Activated CD8-positive, alpha-beta memory T cell treated with anti-CD3 and anti-CD28 coated beads for 4 hours (primary cell): ENCODE data around the gene SPSB1.

ENCODE experiments used
- DNase-seq, 2 donors: peaks; one replicate each; pipeline ENCODE4 v3.0.0-alpha.2; 2020; ENCODE audit warnings: low read depth in 2 of 2

Gene SPSB1

GRCh38 chr1:9279172-9279840 is 13.4 kb upstream of the SPSB1 start:
- DNase-seq, result no peak

GRCh38 chr1:9280015-9280860 is 12.5 kb upstream of the SPSB1 start:
- peak; percentile 27 to 54 for DNase-seq

GRCh38 chr1:9281071-9281827 is 11.4 kb upstream of the SPSB1 start:
- no peak for DNase-seq

GRCh38 chr1:9281908-9282695 is 10.6 kb upstream of the SPSB1 start:
- no peak for DNase-seq

GRCh38 chr1:9282696-9282955 is 10.1 kb upstream of the SPSB1 start:
- DNase-seq, result no peak

GRCh38 chr1:9284061-9284460 is 8.6 kb upstream of the SPSB1 start:
- no peak for DNase-seq

GRCh38 chr1:9286556-9286955 is 6.1 kb upstream of the SPSB1 start:
- no peak for DNase-seq

- peak; percentile 67 to 76 for DNase-seq
These were observed 3.6 kb upstream of the SPSB1 start for GRCh38 chr1:9289090-9289534.

- no peak for DNase-seq
These were observed 2.8 kb upstream of the SPSB1 start for GRCh38 chr1:9289711-9290485.

GRCh38 chr1:9291914-9292360 is 757 bp upstream of the SPSB1 start:
- DNase-seq, result no peak

GRCh38 chr1:9293241-9293532 is 493 bp downstream of the SPSB1 start:
- DNase-seq, result no peak

GRCh38 chr1:9293533-9294404 is 1.1 kb downstream of the SPSB1 start:
- DNase-seq, result no peak

- no peak for DNase-seq
These were observed 1.7 kb downstream of the SPSB1 start for GRCh38 chr1:9294405-9294773.

GRCh38 chr1:9294910-9295636 is 2.4 kb downstream of the SPSB1 start:
- DNase-seq, result no peak

GRCh38 chr1:9295884-9296283 is 3.2 kb downstream of the SPSB1 start:
- DNase-seq, result no peak

GRCh38 chr1:9296850-9297249 is 4.2 kb downstream of the SPSB1 start:
- DNase-seq, result no peak

GRCh38 chr1:9297831-9298230 is 5.1 kb downstream of the SPSB1 start:
- no peak for DNase-seq

- DNase-seq, result no peak
These were observed 5.6 kb downstream of the SPSB1 start for GRCh38 chr1:9298282-9298681.
